Measurements from ENCODE around the gene GRB2. TPM values are rescaled to one million over a fixed set of nuclear protein-coding genes. Genes with fewer than 3 reads are reported as not detected.

GRB2 gene
- total RNA-seq, 1 donor from 2014 or later, result 172 TPM

DNA sequence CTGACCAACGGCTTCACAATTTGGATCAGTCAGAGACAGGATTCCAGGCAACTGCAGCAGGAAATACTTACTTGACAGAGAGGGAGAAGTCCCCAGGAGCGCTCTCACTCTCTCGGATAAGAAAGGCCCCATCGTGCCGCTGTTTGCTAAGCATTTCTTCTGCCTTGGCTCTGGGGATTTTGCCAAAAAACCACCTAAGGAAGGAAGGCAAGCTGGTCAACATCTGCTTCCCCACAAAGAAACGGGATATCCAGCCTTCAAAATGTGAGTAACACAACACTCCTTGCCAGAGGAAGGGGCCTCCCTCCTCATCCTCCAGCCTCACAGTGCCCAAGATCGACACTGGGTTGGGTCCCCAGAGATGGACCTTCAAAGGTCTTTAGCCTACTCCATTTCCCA lies 79.7 kb downstream of the GRB2 start:
- no peaks in the 10 kb centered on the region for H3K9me3 Mint-ChIP-seq
- no peak overlapping the region for H3K4me3 Mint-ChIP-seq
- no peak for DNase-seq
- peak overlapping the region; percentile 67 for H3K27ac Mint-ChIP-seq
- H3K36me3 Mint-ChIP-seq (ENCODE audit: low read depth), result peaks cover 32% of the 10 kb centered on the region
- peaks cover 29% of the 10 kb centered on the region for H3K4me1 Mint-ChIP-seq
- H3K27me3 Mint-ChIP-seq, result no peaks in the 10 kb centered on the region
- intact Hi-C loops (cut with micrococcal nuclease), result no loop called here

- intact Hi-C loops (cut with micrococcal nuclease), result no loop called here
- Mint-ChIP-seq H3K36me3 (ENCODE audit: low read depth) (peaks cover 36% of the 10 kb centered on the region), H3K27me3 (no peaks in the 10 kb centered on the region), H3K4me1 (peaks cover 29% of the 10 kb centered on the region), H3K9me3 (no peaks in the 10 kb centered on the region), H3K4me3 (no peak overlapping the region), H3K27ac (peak overlapping the region; percentile 59)
- DNase-seq, result no peak
Observed at GRCh38 chr17:75325348-75325747, 80.1 kb downstream of the GRB2 start.

DNA sequence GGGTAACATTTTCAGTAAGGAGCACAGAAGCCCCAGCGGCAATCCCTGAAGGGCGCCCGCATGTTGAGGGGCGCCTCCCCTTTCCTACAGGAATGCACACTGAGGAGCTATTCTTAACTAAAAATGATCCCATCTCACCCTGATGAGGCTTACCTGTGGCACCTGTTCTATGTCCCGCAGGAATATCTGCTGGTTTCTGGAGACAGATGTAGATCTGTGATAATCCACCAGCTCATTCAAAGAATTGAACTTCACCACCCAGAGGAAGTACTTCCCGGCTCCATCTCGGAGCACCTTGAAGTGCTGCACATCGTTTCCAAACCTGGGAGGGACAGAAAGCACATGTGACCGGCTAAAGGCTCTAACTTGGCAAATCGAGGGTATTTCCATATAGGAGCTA lies 84.0 kb downstream of the GRB2 start:
- intact Hi-C loops (cut with micrococcal nuclease), result no loop called here
- peaks cover 46% of the 10 kb centered on the region for H3K36me3 Mint-ChIP-seq (ENCODE audit: low read depth)
- DNase-seq, result no peak

GRCh38 chr17:75319904-75320691 lies 85.4 kb downstream of the GRB2 start:
- Mint-ChIP-seq H3K27ac (no peak overlapping the region), H3K4me1 (peaks cover 14% of the 10 kb centered on the region), H3K4me3 (no peak overlapping the region), H3K36me3 (ENCODE audit: low read depth) (peaks cover 45% of the 10 kb centered on the region), H3K27me3 (no peaks in the 10 kb centered on the region), H3K9me3 (no peaks in the 10 kb centered on the region)
- intact Hi-C loops (cut with micrococcal nuclease), result no loop called here
- no peak for DNase-seq

More for the DNA sequence above, 84.0 kb downstream of the GRB2 start:
- H3K27me3 Mint-ChIP-seq, result no peaks in the 10 kb centered on the region
- H3K9me3 Mint-ChIP-seq, result no peaks in the 10 kb centered on the region
- no peak overlapping the region for H3K4me3 Mint-ChIP-seq
- no peak overlapping the region for H3K27ac Mint-ChIP-seq
- peaks cover 20% of the 10 kb centered on the region for H3K4me1 Mint-ChIP-seq

GRCh38 chr17:75318615-75319222 lies 86.8 kb downstream of the GRB2 start:
- H3K9me3 Mint-ChIP-seq, result no peaks in the 10 kb centered on the region
- peaks cover 16% of the 10 kb centered on the region for H3K4me1 Mint-ChIP-seq
- H3K36me3 Mint-ChIP-seq (ENCODE audit: low read depth), result peaks cover 41% of the 10 kb centered on the region
- intact Hi-C loops (cut with micrococcal nuclease), result no loop called here
- no peak for DNase-seq
- H3K4me3 Mint-ChIP-seq, result no peak overlapping the region
- H3K27ac Mint-ChIP-seq, result peak overlapping the region; percentile 11
- H3K27me3 Mint-ChIP-seq, result no peaks in the 10 kb centered on the region

- H3K9me3 Mint-ChIP-seq, result no peaks in the 10 kb centered on the region
- intact Hi-C loops (cut with micrococcal nuclease), result no loop called here
- H3K4me1 Mint-ChIP-seq, result peaks cover 15% of the 10 kb centered on the region
- peaks cover 39% of the 10 kb centered on the region for H3K36me3 Mint-ChIP-seq (ENCODE audit: low read depth)
- no peak for DNase-seq
- H3K27ac Mint-ChIP-seq, result peak overlapping the region; percentile 11
- no peak overlapping the region for H3K4me3 Mint-ChIP-seq
- no peaks in the 10 kb centered on the region for H3K27me3 Mint-ChIP-seq
Observed at GRCh38 chr17:75318211-75318610, 87.3 kb downstream of the GRB2 start.

DNA sequence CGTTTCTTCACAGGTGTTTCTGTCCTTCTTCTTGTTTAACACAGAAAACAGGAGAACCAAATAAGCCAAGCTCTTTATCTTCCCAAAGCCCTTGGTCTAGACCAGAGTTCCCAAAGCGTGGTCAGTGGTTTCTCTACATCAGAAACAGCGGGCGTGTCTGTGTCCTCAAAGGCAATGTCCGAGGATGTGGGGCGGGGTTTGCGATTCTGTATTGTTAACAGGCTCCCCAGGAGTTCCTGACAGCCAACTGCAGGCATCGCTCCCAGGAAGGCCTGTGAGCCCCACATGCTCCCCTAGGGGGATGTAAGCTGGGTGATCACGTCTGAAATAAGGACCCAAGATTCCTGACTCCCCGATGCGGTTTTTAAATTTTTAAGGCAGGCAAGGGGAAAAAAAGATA lies 87.8 kb downstream of the GRB2 start:
- DNase-seq, result no peak
- H3K27ac Mint-ChIP-seq, result peak overlapping the region; percentile 40
- H3K4me1 Mint-ChIP-seq, result peaks cover 15% of the 10 kb centered on the region
- H3K4me3 Mint-ChIP-seq, result no peak overlapping the region
- no peaks in the 10 kb centered on the region for H3K27me3 Mint-ChIP-seq
- H3K36me3 Mint-ChIP-seq (ENCODE audit: low read depth), result peaks cover 34% of the 10 kb centered on the region
- intact Hi-C loops (cut with micrococcal nuclease), result no loop called here
- H3K9me3 Mint-ChIP-seq, result no peaks in the 10 kb centered on the region

DNA sequence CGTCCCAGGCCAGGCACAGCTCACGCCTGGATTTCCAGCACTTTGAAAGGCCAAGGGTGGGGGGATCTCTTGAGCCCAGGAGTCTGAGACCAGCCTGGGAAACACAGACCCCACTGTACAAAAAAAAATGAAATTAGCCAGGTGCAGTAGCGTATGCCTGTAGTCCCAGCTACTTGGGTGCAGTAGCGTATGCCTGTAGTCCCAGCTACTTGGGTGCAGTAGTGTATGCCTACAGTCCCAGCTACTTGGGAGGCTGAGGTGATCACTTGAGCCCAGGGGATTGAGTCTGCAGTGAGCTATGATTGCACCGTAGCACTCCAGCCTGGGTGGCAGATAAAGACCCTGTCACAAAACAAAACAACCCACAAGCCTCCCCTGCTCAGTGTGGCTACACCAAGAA lies 89.2 kb downstream of the GRB2 start:
- intact Hi-C loops (cut with micrococcal nuclease), result no loop called here
- peak overlapping the region; percentile 82 for H3K27ac Mint-ChIP-seq
- H3K4me1 Mint-ChIP-seq, result peaks cover 17% of the 10 kb centered on the region

DNA sequence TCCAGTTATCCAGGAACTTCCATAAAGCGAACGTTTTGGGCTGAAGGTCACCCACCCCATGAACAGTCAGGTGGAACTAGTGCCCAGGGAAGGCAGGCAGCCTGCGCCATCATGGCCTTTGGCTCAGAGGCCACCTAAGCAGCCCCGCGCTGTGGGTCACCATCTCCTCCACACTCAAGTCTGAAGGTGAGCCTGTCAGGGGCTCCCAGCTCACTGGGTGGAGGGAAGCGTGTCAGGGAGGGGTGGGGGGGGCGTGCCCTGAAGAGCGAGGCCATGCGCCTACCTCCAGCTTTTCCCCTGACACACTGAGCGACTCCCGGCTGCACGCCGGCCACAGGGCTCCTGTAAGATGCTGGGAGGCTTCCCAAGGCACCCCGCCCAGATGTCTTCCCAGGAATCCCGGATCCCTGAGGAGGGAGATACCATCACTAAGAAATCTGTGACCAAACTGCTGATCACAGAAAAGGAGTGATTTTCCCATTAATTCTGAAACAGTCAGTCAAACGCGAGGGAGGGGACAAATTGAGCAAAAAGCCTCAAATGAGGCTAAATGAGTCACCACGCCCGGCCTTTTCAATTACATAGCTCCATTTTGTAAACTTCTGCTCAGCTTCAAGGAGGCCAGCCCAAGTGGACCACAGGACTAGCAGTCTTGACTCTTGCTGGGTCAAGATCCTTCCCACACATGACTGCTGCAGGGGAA lies 89.8 kb downstream of the GRB2 start:
- no peaks in the 10 kb centered on the region for H3K9me3 Mint-ChIP-seq
- peak overlapping the region; percentile 23 for H3K4me3 Mint-ChIP-seq
- H3K27ac Mint-ChIP-seq, result peak overlapping the region; percentile 82
- intact Hi-C loops (cut with micrococcal nuclease), result loop anchor here (2.0 kb wide), 1 partner anchor 19 kb away; no protein-coding TSS in a partner anchor
- H3K4me1 Mint-ChIP-seq, result peaks cover 17% of the 10 kb centered on the region
- H3K27me3 Mint-ChIP-seq, result no peaks in the 10 kb centered on the region
- H3K36me3 Mint-ChIP-seq (ENCODE audit: low read depth), result peaks cover 22% of the 10 kb centered on the region
- no peak for DNase-seq

More for the DNA sequence above, 89.2 kb downstream of the GRB2 start:
- H3K27me3 Mint-ChIP-seq, result no peaks in the 10 kb centered on the region
- peak overlapping the region; percentile 23 for H3K4me3 Mint-ChIP-seq
- H3K36me3 Mint-ChIP-seq (ENCODE audit: low read depth), result peaks cover 26% of the 10 kb centered on the region
- H3K9me3 Mint-ChIP-seq, result no peaks in the 10 kb centered on the region
- no peak for DNase-seq

DNA sequence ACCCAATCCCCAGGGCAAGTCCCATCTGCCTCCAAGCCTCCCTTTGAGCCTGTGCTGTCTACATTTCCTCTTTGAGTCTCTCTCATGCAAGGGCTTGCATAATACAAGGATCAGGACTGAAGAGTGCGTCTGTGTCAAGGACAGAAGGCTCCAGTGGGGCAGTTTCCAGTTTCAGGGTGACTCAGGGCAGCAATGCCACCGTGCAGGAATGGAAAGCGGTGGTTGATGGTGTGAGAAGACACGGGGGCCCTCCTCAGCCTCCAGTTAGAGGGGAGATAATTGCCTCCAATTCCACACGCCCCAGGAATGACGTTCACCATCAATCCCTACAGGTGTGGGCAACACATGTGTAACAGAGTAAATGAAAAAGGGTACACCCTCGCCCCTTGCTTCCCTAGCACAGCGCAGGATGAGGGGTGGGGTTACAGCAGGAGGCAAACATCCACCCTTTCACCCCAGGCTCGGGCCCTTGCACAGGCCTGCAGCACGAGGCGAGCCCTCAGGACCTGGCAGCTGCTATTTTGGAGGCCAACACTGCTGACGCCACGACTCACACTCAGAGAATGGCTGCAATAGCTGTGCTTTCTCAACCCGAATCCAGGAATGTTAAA lies 91.4 kb downstream of the GRB2 start:
- intact Hi-C loops (cut with micrococcal nuclease), result loop anchor here (2.0 kb wide), 1 partner anchor 17 kb away; no protein-coding TSS in a partner anchor
- H3K27ac Mint-ChIP-seq, result peak overlapping the region; percentile 78

GRCh38 chr17:75308732-75309629 lies 96.5 kb downstream of the GRB2 start:
- no peak overlapping the region for H3K27ac Mint-ChIP-seq
- no peaks in the 10 kb centered on the region for H3K27me3 Mint-ChIP-seq
- peaks cover 10% of the 10 kb centered on the region for H3K4me1 Mint-ChIP-seq
- peaks cover 2% of the 10 kb centered on the region for H3K36me3 Mint-ChIP-seq (ENCODE audit: low read depth)
- no peaks in the 10 kb centered on the region for H3K9me3 Mint-ChIP-seq
- H3K4me3 Mint-ChIP-seq, result no peak overlapping the region
- intact Hi-C loops (cut with micrococcal nuclease), result no loop called here
- DNase-seq, result no peak

More for the DNA sequence above, 91.4 kb downstream of the GRB2 start:
- Mint-ChIP-seq H3K27me3 (no peaks in the 10 kb centered on the region), H3K9me3 (no peaks in the 10 kb centered on the region), H3K4me3 (peak overlapping the region; percentile 28), H3K36me3 (ENCODE audit: low read depth) (peaks cover 12% of the 10 kb centered on the region), H3K4me1 (peaks cover 19% of the 10 kb centered on the region)
- no peak for DNase-seq

DNA sequence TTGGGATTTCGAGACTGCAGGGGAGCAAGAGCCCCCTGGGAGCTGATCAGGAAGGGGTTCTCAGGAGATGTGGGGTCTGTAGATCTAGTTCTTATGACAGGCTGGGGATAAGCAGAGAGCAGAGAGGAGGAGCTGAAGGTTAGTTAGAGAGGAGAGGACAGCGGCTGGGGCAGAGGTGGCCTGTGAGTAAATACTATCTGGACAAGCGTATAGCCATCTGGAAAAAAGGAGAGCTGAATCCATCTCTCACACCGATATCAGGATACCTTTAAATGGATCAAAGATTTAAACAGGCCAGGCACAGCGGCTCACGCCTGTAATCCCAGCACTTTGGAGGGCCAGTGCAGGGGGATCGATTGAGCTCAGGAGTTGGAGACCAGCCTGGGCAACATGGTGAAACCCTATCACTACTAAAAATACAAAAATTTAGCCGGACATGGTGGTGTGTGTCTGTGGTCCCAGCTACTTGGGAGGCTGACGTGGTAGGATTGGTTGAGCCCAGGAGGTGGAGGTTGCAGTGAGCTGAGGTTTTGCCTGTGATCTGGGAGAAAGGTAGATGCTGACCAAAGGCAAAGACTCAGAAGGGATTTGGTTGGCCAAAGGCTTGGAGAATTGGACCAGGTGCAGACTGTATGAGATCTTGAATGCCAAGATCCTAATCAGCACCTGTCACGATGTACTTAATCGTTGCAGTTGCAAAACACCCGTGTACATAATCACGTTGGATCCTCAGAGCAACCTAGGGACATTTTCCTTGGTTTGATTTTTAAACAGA lies 97.3 kb downstream of the GRB2 start:
- DNase-seq, result no peak
- Mint-ChIP-seq H3K36me3 (ENCODE audit: low read depth) (no peaks in the 10 kb centered on the region), H3K27ac (peak overlapping the region; percentile 27), H3K4me1 (peaks cover 5% of the 10 kb centered on the region), H3K9me3 (no peaks in the 10 kb centered on the region), H3K27me3 (no peaks in the 10 kb centered on the region), H3K4me3 (no peak overlapping the region)
- intact Hi-C loops (cut with micrococcal nuclease), result no loop called here
